Suprapubic skin (tissue), 3 donors: ENCODE data around the gene PIP5K1B.

Source experiments
- POLR2A ChIP-seq, 2 donors: fragments of 450-650 bp; IDR thresholded peaks; one replicate each; pipeline ENCODE4 v1.6.1; 2017; ENCODE audit warnings: antibody characterized with exemption in 2 of 2, mild to moderate bottlenecking in 2 of 2, moderate library complexity in 2 of 2
- TF ChIP-seq, protein P1 (sequence below), 2 donors: fragments of 200-600 bp in 1 of 2; fragments of 450-650 bp in 1 of 2; sonication (generic) in 1 of 2; IDR thresholded peaks; one replicate each; pipeline ENCODE4 v1.5.1; 2016 to 2019; ENCODE audit warnings: antibody characterized with exemption in 2 of 2, mild to moderate bottlenecking in 1 of 2, moderate library complexity in 1 of 2

DNA sequence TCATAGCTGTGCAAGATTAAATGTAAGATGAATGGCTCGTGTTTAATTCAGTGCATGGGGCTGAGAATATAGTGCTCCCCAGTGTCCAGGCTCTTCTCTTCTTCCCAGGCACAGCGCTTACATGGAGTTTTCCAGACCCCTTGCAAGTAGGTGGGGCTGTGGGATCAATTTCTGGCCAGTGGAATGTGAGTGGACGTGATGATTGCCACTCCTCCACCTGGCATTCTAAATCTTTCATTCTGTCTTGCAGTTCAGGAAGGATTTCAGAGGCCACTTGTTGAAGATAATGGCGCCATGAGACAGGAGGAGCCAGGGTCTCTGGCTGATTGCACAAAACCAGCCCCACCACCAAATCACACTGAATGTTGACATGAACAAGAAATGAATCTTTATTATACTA lies 7.2 kb upstream of the PIP5K1B start:
- TF ChIP-seq, protein P1, sequence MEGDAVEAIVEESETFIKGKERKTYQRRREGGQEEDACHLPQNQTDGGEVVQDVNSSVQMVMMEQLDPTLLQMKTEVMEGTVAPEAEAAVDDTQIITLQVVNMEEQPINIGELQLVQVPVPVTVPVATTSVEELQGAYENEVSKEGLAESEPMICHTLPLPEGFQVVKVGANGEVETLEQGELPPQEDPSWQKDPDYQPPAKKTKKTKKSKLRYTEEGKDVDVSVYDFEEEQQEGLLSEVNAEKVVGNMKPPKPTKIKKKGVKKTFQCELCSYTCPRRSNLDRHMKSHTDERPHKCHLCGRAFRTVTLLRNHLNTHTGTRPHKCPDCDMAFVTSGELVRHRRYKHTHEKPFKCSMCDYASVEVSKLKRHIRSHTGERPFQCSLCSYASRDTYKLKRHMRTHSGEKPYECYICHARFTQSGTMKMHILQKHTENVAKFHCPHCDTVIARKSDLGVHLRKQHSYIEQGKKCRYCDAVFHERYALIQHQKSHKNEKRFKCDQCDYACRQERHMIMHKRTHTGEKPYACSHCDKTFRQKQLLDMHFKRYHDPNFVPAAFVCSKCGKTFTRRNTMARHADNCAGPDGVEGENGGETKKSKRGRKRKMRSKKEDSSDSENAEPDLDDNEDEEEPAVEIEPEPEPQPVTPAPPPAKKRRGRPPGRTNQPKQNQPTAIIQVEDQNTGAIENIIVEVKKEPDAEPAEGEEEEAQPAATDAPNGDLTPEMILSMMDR (IDR thresholded peaks at IDR 0.05), result no peak
- TF ChIP-seq POLR2A (IDR thresholded peaks at IDR 0.05), result no peak
